Hematopoietic multipotent progenitor cell treated with erythropoietin and hydrocortisone succinate and interleukin-3 and kit ligand, for 6 days (in vitro differentiated cells): ENCODE data around the gene SFMBT2.

Experiments
- DNase-seq: peaks from one replicate; pipeline ENCODE4 v3.0.0-alpha.2; 2015

Gene SFMBT2

DNA sequence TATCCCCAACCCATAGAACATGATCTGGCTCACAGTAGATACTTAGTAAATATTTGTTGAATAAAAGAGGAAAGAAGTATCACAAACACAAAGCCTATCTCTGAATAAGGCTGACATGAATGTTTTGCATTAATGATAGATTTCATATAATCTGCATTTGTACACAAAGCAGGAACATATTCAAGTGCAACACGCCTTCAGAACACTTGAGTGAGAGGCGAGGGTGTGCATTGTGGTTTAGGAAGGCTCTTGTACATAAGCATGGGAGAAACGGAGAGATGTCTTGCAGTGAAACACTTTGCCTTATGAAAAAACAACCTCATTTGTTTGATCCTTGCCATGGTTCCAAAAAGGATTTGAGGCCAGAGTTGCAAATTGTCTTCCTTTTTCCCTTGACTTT, 14.1 kb upstream of the SFMBT2 start:
- DNase-seq = no peak

DNA sequence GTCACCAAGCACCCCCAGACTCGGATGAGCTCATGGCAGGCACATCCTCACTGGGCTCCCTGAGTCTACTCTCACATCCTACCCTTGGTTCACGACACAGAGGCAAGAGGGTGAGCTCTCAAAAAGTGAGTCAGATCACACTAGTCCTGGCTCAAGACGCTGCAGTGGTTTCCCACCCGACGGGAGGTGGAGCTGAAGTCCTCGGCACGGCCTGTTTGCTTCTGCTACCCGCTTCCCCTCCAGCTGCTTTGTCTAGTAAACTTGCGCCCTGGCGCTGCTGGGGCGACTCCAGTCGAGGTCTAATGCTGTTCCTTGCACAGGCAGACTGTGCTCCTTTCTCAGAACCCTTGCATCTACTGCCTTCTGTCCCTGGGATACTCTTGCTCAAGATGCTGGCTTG, 13.5 kb upstream of the SFMBT2 start:
- no peak for DNase-seq

DNA sequence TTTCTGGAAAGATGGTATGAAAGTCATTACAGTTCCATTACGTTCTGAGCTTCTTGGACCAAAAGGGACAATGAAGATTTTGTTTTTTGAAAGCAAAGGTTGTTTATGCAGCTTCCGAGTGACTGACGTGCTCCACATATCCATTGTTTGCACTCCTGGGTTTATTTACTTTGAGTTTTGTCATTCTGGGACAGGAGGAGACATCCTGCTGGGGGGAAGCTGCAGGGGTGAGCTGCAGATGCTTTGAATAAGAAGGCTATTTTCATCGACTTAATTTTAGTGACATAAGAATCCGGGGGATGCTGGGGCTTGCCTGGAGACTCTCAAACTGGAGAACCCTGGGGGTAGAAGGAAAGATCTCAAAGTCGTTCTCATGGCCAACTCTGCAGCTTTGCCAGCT, 12.7 kb upstream of the SFMBT2 start:
- DNase-seq = no peak

DNA sequence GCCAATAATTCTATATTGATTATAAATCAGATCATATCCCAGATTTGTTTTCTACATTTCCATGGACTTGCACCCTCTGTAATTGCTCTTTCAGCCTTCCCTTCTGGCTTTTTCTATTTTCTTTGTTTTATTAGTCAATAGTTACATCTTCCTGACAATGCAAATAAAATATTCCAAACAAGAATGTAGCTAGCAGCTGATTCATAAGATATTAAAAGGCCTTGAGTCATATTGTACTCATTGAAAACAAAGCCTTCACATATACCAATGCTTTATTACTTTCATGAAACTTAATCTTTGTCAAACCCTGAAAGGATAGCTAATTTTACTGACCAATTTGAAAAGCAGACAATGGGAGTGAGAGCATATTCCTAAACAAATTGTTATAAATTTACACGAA, 10.7 kb upstream of the SFMBT2 start:
- DNase-seq = no peak

DNA sequence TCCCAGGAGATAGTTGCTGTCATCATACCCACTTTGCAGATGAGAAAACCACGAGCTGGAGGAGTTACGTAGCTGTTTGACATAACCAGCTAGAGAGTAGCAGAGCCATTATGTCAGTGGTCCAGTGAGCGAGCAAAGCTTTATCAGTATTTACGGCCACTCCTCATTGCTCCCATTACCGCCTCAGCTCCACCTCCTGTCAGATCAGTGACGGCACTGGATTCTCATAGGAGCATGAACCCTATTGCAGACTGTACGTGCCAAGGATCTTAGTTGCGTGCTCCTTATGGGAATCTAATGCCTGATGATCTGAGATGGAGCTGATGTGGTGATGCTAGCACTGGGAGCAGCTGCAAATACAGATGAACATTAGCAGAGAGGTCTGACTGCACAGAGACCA, 9.2 kb upstream of the SFMBT2 start:
- no peak for DNase-seq

DNA sequence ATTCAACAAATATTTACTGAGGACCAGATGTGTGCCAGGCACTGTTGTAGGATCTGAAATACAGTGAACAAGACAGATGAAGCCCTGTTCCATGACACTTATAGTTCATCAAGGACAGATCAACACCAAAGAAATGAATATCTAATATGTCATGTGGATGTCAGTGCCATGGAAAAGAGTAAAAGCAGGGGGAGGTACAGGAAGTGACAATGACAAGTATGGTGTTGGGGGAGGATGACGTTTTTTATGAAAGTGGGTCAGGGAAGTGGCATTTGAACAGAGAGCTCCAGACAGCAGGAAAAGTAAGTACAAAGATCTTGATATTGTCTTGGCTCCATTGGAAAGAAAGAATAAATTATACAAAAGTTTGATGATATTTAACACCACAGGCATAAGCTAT, 7.0 kb upstream of the SFMBT2 start:
- DNase-seq = no peak

DNA sequence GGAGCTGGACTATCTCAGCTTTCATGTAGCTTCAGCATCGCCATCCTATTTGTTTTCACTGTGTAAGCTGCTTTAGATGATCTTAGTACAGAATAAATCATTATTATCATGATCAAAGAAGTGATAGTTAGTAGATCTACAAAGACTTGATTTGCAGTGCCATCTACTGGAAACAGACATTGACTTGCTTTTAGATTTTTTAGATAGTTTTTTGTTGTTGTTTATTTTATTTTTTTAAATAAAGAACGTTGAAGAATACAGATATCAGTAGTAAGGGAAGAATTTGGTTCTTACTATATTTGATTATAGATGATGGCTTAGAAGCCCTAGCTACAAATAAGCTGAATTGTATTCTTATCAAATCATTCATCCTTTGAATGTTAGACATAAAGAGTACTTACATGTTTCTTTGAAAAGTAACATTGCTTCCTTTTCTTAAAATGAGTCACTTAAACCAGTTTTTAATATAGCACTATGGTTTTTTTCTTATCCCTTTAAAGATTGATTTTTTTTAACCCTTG, 6.3 kb upstream of the SFMBT2 start:
- DNase-seq = peak; percentile 65

DNA sequence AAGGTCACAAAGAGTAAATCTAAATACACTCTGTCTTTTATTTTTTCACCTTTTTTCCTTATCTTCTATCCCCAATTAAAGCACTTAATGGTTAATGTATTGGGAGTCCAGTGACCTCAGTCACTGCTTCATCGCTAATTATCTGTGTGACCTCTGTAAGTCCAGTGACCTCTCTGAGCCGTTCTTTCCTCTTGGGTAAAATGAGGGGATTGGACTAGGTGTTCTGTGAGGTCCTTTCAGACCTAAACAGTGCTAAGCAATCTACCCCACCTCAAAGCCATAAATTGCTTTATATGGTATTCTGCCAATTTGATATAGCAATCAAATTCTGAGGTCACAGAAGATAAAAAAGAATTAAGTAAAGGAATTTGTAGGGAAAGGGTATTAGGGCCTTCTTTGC, 3.9 kb upstream of the SFMBT2 start:
- no peak for DNase-seq

DNA sequence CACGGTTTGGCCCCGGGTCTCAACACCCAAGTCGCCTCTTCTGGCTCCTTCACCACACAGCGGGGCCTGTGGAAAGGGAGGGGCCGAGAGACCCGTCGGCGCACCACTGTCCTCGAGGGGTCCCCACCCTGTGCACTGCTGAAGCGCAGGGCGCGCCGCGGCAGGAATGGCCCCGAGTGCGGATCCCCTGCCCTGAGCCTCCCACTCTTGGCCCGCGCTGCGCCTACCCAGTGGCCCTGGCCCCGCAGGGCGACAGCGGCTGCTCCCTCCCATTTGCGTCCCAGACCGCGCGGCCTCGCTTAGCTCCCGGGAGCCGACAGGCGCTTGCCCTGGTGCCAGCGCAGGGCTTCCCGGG, 2.1 kb upstream of the SFMBT2 start:
- no peak for DNase-seq

DNA sequence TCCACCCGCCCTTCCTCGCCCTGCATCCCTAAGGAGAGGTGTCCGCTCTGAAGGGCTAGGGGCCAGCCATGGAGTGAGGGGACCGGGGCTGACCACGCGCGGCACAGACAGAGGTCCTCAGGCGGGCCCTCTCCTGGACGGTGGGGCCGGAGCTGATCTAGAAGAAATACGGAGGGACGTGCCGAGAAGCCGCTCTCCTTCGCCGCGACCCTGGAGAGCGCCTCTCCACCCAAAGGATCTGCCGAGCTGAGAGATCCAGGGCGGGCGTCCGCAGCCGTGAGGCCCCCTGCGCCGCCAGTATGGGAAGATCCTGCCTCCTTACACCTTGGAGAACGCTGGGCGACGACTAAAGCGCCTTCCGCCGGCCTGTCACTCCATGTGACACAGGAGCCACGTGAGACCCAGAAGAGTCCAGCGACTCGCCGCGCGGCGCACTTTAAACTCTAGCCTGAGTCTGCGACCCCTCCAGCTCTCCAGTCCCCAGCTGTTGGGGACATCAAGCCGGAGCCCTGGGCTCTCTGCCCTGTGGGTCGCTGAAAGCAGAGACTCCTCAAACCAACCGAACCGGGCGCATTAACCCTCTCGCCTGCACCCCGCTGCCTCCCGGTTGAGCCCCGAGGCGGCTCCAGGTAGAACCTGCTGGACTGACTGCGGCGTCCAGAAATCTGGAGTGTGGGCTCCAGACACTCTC, 1.5 kb upstream of the SFMBT2 start:
- DNase-seq = peak; percentile 53

DNA sequence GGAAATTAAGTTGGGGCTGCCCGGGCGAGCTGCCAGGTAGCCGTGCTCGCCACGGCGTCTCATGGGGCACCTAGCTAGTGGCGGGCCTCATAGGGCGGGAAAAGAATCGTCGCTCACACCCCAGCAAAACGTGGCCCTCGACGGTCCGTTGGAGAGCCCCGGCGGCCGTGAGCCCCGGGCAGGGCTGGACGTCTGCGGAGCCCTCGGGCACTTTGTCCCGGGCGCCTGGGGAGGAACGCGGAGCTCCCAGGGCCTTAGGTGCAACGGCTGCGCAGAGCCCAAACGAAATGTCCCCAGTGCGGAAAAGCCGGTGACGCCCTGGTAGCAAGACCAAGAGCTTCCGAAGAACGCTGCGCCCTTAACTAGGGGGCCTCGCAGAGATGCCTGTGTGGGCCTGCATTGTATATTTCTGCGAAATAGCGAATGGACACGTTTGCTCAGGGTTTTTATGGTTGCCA, 866 bp upstream of the SFMBT2 start:
- DNase-seq = peak; percentile 56

DNA sequence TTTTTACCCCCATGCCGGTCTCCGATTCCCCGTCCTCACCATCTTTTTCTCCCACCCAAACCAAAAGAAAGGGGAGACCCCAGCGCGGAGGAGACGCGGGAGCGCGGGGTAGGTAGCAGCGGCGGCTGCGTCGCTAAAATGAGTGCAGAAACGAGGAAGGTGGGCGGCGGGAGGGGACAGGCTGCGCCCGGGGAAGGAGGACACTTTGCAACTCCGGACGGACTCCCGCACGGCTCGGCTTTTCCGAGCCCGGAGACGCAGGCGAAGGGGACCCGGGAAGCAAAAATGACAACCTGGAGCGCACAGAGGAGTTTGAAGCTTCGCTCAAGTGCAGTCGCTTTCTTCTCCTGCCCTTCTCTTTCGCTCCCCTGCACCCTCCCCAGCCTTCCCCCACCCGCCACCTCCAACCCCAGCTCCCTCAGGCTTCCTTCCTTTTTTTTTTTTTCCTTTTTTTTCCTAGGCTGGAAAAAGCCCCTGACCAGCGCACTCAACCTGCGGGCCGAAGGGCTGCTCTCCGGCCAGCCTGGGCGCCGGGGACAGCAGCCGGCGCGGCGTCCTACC, 453 bp downstream of the SFMBT2 start:
- DNase-seq = peak; percentile 57

DNA sequence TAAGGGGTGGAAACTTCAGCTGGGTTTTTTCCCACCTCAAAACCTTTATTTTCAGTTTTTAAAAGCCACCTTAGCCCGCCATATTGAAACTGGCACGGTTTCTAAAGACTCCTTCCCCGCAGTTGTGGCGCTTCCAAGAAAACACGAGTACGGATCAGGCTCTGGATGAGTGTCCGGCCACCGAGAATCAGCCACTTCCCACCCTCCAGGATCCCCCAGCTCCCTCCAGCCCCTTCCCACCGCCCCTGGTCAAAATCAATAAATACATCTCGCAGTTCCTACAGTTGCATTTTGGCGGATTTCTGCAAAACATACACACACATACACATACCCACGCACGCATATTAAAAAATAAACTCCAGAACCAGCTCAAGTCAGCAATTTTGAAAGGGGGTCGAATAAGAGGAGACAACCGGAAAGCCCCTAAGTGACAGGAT, 1.1 kb downstream of the SFMBT2 start:
- peak; percentile 31 for DNase-seq

DNA sequence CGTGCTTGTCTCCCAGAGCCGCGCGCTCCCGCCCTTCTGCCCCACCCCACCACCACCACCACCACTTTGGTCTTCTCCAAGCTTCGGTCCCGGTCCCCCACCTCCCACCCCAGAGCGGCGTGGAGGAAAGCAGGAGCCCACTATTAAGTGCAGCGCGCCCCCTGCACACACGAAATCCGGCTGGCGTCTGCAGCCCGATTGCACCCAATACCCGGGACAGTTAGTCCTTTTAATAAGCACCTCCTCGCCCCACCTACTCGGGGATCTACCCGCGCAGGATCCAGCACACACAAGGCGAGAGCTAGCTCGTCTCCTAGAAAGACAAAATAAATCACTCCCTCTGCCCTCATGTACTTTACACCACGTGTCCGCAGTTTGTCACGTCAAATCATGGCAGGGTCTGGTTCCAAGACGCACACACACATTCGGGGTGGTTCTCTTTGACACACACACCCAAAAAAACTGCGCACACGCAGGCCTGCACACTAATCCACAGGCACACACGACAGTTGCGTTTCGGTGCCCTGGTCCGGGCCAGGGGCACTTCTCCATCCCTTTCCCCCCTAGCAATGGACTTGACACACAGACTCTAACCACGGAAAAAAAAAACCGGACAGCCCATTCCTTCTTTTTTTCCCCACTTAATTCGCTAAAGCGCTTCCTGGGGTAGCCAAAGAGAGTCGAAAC, 1.6 kb downstream of the SFMBT2 start:
- DNase-seq = peak; percentile 57

DNA sequence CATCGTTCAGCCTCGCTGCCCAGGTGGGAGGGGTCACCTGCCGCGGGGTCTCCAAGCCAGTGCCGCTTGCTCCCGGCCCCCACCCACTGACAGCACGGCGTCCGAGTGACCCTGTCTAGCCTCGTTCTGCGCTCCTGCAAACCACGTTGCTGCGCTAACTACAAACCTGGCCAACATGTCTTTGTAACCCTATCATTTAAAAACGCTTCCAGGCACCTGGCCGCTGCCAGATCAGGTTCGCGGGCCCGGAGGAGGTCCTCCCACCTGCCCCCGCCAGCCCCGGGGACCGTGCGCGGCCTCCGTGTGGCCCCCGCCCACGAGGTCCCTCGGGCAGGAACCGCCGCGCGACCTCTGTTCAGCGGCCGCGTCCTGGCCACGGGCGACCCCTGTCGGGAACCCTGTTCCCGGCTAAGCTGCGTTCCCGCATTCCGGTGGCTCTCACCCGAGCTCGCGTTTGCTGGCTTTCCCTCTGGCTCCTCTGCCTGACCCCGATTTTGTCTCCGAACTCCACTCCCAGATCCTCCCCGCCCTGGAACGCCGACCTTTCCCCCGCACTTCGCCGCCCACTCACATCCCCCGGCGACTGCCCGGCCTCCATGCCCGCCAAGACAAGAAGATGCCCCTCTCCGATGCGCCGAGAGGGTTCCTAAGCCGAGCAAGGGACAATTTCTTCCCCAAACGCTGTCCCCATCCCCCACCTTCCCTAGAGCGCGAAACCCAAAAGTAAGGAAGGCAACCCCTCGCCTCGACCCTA, 2.4 kb downstream of the SFMBT2 start:
- peak; percentile 68 for DNase-seq

DNA sequence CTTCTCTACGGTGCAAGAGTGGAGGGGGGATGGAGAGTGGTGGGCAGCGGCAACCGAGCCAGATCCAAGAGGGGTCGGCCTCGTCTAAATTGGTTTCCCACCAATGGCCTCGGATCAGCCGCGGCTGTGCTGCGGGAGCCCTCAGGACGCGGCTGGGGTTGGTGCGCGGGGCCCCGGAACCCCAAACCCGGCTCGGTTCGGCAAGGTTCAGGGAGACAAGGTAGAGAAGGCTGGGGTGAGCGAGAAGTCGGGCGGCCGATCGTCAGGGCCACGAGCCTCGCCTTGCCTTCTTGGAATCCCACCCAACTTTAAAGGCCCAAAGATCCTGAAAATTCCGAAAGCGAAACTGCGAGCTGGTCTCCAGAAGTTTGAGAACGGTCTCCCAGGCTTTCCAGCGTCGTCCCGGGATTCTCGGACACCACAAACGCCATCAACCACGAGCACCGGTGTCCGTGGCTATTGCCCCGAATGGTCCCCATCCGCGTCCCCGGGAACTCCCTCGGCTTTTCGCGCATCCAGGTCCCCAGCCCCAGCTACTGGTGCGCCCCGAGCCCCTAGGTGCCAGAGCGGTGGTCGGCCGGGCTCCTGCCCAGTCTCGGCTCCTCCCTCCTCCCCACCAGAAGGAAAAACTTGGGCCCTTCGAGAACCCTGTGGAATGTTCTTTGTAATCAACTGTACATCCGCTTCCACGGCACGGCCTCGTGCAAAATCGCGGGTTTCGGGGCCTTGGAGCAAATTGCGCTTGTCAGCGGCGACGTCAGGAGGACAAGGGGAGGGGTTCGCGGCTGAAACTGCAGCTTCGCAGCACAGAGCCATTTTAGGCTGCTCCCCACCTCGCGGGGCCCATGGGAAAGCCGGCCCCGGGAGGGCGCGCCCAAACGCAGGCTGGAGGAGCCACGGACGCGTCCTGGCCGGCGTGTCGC, 3.2 kb downstream of the SFMBT2 start:
- DNase-seq = peak; percentile 43

DNA sequence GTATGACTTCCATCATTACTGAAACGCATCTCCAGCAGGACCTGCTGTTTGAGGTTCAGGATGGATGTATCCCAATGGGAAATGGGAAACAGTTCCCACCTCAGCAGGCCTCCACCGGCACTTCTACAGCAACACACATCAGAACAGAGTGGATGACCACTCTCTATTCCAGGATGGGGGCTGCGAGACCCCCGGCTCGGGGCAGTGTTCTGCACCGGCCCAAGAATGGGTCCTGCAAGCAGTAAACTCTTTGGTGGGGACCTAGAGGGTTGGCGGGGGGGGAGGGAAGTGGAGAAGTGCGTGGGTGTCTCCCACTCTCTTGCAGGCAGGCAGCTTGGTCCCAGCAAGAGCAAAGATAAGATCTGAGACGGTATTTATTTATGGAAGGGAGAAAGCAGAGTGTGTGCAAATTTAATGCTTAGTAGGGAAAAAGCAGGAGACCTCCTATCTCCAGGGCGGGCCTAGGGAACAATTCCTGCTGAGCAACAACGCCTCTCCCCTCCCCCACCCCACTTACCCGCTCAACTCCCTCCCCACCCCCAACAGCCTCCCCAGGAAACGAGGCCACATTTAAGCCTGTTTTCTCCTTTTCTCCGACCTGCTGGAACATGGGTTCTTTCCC, 4.0 kb downstream of the SFMBT2 start:
- DNase-seq = no peak

DNA sequence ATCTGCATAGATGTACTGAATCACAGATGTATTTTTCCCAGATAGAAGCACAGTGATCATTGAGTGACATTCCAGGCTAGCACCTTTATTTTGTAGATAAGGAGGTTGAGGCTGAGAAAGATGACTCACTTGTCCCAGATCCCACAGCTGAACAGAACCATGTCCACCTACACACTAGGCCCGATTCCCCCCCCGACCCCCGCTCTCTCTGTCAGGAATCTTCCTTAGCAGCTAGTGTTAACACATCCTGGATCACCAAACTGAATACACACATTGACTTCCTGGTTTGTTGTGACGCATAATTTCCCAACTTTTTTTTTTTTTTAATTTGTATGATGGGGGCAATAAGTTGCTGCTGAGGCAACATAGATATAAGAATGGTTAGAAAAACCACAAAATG, 5.2 kb downstream of the SFMBT2 start:
- no peak for DNase-seq

DNA sequence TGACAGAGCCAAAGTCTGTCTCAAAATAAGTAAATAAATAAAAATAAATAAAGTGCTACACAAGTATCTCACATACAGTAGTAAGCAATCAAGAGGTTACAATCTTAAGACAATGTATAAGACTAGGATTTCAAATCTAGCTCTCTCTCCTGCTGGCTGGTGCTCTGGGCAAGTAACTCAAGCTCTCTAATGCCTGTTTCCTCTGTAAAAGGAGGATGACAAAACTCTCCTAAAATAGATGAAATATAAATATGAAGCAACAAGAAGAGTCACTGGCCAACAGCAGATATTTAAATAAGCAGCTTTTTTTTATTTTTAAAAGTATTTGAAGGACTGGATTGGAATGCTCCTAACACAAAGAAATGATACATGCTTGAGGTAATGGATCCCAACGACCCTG, 7.2 kb downstream of the SFMBT2 start:
- no peak for DNase-seq

DNA sequence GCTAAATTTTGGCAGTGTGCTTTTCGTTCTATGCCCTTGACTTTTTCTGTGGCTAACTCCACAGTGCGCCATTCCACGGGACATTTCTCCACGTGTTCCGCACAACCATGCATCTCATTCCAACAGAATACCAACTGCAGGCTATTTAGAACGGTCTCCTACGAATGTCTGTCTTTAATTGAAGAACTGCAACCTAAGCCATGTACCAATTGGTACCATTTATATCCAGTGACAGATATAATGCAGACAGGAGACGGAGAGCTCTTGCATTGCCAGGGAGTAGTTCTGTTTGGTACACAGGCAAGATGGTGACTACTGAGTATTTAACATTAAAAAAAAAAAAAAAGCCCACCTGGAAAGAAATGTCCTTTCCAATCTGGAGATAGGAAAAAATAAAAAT, 9.1 kb downstream of the SFMBT2 start:
- no peak for DNase-seq

DNA sequence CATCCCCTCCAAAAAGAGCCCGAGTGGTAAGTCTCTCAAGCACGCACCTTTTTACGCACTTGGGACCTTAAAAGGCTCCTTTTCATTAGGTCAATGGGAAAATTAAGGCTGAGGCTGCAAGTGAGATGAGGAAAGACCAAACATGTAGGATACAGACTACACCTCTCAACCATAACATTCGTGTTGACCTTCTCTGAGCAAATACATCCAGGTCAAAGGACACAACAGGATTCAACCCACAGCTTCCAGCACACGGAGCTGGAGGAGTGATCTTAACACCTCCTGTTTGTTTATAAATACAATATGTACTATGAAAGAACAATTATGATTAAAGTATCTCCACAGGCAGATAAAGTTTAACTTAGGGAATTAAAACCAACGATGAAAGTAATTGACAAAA, 9.7 kb downstream of the SFMBT2 start:
- no peak for DNase-seq
